ENCODE measurements around the gene CDCA3.
"Not testable (repeated sequence)": the region's sequence is repeated elsewhere in the genome, so short reads cannot be mapped to it uniquely, and the experiment has no call there.

The CDCA3 gene

GRCh38 chr12:6888794-6889193 lies 37.7 kb upstream of the CDCA3 start:
- not testable (repeated sequence) for H3K4me3 ChIP-seq (ENCODE audit: insufficient read depth, low read depth, low read length, poor library complexity, severe bottlenecking); H3K9me3 ChIP-seq (ENCODE audit: control insufficient read depth, low read length); DNase-seq; H3K36me3 ChIP-seq (ENCODE audit: control insufficient read depth, insufficient read depth, low read length); H3K27ac ChIP-seq (ENCODE audit: insufficient read depth, low read length, poor library complexity, severe bottlenecking); H3K27me3 ChIP-seq (replicated peaks; ENCODE audit: control insufficient read depth, insufficient read depth, low read length, poor library complexity, severe bottlenecking); H3K4me1 ChIP-seq (ENCODE audit: control insufficient read depth, insufficient read depth, low read length, poor library complexity, severe bottlenecking)

DNA sequence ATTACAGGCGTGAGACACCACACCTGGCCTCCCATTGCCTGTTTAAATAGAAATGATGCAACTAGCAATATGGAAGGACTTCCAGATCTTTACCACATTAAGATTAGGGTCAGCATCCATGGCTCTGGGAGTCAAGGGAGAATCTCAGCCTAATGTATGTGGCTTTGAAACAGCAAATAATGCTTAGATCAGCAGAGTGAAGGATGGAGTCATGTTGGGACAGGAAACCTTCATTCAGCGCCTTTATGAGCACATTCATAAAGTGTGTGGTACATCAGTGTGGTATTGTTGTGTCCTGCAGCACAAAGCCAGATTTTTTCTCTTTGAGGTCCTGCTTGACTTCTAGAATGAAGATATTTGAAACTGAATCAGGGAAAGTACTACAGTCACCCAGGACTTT lies 37.3 kb upstream of the CDCA3 start:
- no peak for DNase-seq
- H3K27ac ChIP-seq (ENCODE audit: insufficient read depth, low read length, poor library complexity, severe bottlenecking): no peak overlapping the region
- H3K27me3 ChIP-seq (replicated peaks; ENCODE audit: control insufficient read depth, insufficient read depth, low read length, poor library complexity, severe bottlenecking): no peaks in the 10 kb centered on the region
- no peak overlapping the region for H3K4me3 ChIP-seq (ENCODE audit: insufficient read depth, low read depth, low read length, poor library complexity, severe bottlenecking)
- peaks cover 6% of the 10 kb centered on the region for H3K4me1 ChIP-seq (ENCODE audit: control insufficient read depth, insufficient read depth, low read length, poor library complexity, severe bottlenecking)
- no peaks in the 10 kb centered on the region for H3K9me3 ChIP-seq (ENCODE audit: control insufficient read depth, low read length)
- H3K36me3 ChIP-seq (ENCODE audit: control insufficient read depth, insufficient read depth, low read length): no peaks in the 10 kb centered on the region

GRCh38 chr12:6887460-6887859 lies 36.4 kb upstream of the CDCA3 start:
- peaks cover 6% of the 10 kb centered on the region for H3K4me1 ChIP-seq (ENCODE audit: control insufficient read depth, insufficient read depth, low read length, poor library complexity, severe bottlenecking)

DNA sequence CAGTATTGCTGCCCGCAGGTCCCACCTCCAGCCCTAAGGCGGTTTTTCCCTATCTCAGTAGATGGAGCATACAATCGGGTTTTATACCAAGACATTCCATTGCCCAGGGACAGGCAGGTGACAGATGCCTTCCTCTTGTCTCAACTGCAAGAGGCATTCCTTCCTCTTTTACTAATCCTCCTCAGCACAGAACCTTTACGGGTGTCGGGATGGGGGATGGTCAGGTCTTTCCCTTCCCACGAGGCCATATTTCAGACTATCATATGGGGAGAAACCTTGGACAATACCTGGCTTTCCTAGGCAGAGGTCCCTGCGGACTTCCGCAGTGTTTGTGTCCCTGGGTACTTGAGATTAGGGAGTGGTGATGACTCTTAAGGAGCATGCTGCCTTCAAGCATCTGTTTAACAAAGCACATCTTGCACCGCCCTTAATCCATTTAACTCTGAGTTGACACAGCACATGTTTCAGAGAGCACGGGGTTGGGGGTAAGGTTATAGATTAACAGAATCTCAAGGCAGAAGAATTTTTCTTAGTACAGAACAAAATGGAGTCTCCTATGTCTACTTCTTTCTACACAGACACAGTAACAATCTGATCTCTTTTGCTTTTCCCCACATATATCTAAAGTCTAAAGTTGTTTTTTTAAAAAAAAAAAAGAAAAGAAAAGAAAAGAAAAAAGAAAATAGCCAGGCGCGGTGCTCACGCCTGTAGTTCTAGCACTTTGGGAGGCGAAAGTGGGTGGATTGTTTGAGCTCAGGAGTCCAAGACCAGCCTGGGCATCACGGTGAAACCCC lies 35.3 kb upstream of the CDCA3 start:
- not testable (repeated sequence) for DNase-seq; H3K36me3 ChIP-seq (ENCODE audit: control insufficient read depth, insufficient read depth, low read length); H3K4me1 ChIP-seq (ENCODE audit: control insufficient read depth, insufficient read depth, low read length, poor library complexity, severe bottlenecking); H3K27me3 ChIP-seq (replicated peaks; ENCODE audit: control insufficient read depth, insufficient read depth, low read length, poor library complexity, severe bottlenecking); H3K9me3 ChIP-seq (ENCODE audit: control insufficient read depth, low read length); H3K4me3 ChIP-seq (ENCODE audit: insufficient read depth, low read depth, low read length, poor library complexity, severe bottlenecking); H3K27ac ChIP-seq (ENCODE audit: insufficient read depth, low read length, poor library complexity, severe bottlenecking)

More at GRCh38 chr12:6887460-6887859, 36.4 kb upstream of the CDCA3 start:
- H3K36me3 ChIP-seq (ENCODE audit: control insufficient read depth, insufficient read depth, low read length): no peaks in the 10 kb centered on the region
- no peaks in the 10 kb centered on the region for H3K27me3 ChIP-seq (replicated peaks; ENCODE audit: control insufficient read depth, insufficient read depth, low read length, poor library complexity, severe bottlenecking)
- H3K9me3 ChIP-seq (ENCODE audit: control insufficient read depth, low read length): no peaks in the 10 kb centered on the region
- no peak overlapping the region for H3K4me3 ChIP-seq (ENCODE audit: insufficient read depth, low read depth, low read length, poor library complexity, severe bottlenecking)
- no peak for DNase-seq
- no peak overlapping the region for H3K27ac ChIP-seq (ENCODE audit: insufficient read depth, low read length, poor library complexity, severe bottlenecking)

- Histone ChIP-seq H3K4me3 (ENCODE audit: insufficient read depth, low read depth, low read length, poor library complexity, severe bottlenecking) (no peak overlapping the region), H3K4me1 (ENCODE audit: control insufficient read depth, insufficient read depth, low read length, poor library complexity, severe bottlenecking) (no peaks in the 10 kb centered on the region), H3K36me3 (ENCODE audit: control insufficient read depth, insufficient read depth, low read length) (no peaks in the 10 kb centered on the region), H3K9me3 (ENCODE audit: control insufficient read depth, low read length) (no peaks in the 10 kb centered on the region), H3K27ac (ENCODE audit: insufficient read depth, low read length, poor library complexity, severe bottlenecking) (no peak overlapping the region), H3K27me3 (replicated peaks; ENCODE audit: control insufficient read depth, insufficient read depth, low read length, poor library complexity, severe bottlenecking) (no peaks in the 10 kb centered on the region)
- DNase-seq: no peak
Measured at GRCh38 chr12:6884539-6884938, 33.5 kb upstream of the CDCA3 start.

- Histone ChIP-seq H3K27me3 (replicated peaks; ENCODE audit: control insufficient read depth, insufficient read depth, low read length, poor library complexity, severe bottlenecking) (no peaks in the 10 kb centered on the region), H3K4me1 (ENCODE audit: control insufficient read depth, insufficient read depth, low read length, poor library complexity, severe bottlenecking) (no peaks in the 10 kb centered on the region), H3K27ac (ENCODE audit: insufficient read depth, low read length, poor library complexity, severe bottlenecking) (no peak overlapping the region), H3K36me3 (ENCODE audit: control insufficient read depth, insufficient read depth, low read length) (no peaks in the 10 kb centered on the region), H3K9me3 (ENCODE audit: control insufficient read depth, low read length) (no peaks in the 10 kb centered on the region), H3K4me3 (ENCODE audit: insufficient read depth, low read depth, low read length, poor library complexity, severe bottlenecking) (no peak overlapping the region)
- no peak for DNase-seq
Measured at GRCh38 chr12:6883683-6884082, 32.6 kb upstream of the CDCA3 start.

DNA sequence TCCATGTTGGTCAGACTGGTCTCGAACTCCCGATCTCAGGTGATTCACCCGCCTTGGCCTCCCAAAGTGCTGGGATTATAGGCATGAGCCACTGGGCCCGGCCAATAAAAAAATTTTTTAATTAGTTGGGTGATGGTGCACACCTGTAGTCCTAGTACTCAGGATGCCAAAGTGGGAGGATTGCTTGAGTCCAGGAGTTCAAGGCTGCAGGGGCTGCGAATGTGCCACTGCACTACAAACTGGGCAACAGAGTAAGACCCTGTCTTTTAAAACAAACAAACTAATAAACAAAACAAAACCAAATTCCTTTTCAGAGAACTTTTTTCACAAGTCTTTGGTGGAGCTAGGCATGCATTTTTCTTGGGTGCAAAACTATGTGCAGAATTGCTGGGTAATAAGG lies 32.2 kb upstream of the CDCA3 start:
- no peaks in the 10 kb centered on the region for H3K36me3 ChIP-seq (ENCODE audit: control insufficient read depth, insufficient read depth, low read length)
- H3K4me3 ChIP-seq (ENCODE audit: insufficient read depth, low read depth, low read length, poor library complexity, severe bottlenecking): no peak overlapping the region
- no peaks in the 10 kb centered on the region for H3K27me3 ChIP-seq (replicated peaks; ENCODE audit: control insufficient read depth, insufficient read depth, low read length, poor library complexity, severe bottlenecking)
- H3K9me3 ChIP-seq (ENCODE audit: control insufficient read depth, low read length): no peaks in the 10 kb centered on the region
- H3K27ac ChIP-seq (ENCODE audit: insufficient read depth, low read length, poor library complexity, severe bottlenecking): no peak overlapping the region
- no peak for DNase-seq
- no peaks in the 10 kb centered on the region for H3K4me1 ChIP-seq (ENCODE audit: control insufficient read depth, insufficient read depth, low read length, poor library complexity, severe bottlenecking)

DNA sequence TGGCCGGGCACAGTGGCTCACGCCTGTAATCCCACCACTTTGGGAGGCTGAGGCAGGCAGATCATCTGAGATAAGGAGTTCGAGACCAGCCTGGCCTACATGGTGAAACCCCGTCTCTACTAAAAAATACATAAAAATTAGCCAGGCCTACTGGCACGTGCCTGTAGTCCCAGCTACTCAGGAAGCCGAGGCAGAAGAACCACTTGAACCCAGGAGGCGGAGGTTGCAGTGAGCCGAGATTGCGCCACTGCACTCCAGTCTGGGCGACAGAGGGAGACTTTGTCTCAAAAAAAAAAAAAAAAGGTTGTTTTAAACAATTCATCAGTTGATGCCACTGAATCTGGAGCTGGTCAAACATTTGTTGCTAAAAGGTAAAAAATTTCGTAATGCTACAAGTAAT lies 28.7 kb upstream of the CDCA3 start:
- not testable (repeated sequence) for H3K27me3 ChIP-seq (replicated peaks; ENCODE audit: control insufficient read depth, insufficient read depth, low read length, poor library complexity, severe bottlenecking); H3K36me3 ChIP-seq (ENCODE audit: control insufficient read depth, insufficient read depth, low read length); H3K9me3 ChIP-seq (ENCODE audit: control insufficient read depth, low read length); H3K4me3 ChIP-seq (ENCODE audit: insufficient read depth, low read depth, low read length, poor library complexity, severe bottlenecking); DNase-seq; H3K4me1 ChIP-seq (ENCODE audit: control insufficient read depth, insufficient read depth, low read length, poor library complexity, severe bottlenecking); H3K27ac ChIP-seq (ENCODE audit: insufficient read depth, low read length, poor library complexity, severe bottlenecking)

DNA sequence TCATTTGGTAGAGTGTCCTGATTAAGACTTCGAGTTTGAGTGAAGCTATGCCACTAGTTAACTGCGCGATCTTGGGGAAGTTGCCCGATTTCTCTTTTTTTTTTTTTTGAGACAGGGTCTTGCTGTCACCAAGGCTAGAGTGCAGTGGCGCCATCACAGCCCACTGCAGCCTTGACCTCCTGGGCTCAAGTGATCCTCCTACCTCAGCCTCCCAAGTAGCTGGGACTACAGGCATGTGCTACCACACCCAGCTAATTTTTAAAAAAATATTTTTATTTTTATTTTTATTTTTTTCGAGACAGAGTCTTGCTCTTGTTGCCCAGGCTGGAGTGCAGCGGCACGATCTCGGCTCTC lies 22.9 kb upstream of the CDCA3 start:
- Histone ChIP-seq H3K27ac (ENCODE audit: insufficient read depth, low read length, poor library complexity, severe bottlenecking) (peak overlapping the region; percentile 82), H3K36me3 (ENCODE audit: control insufficient read depth, insufficient read depth, low read length) (peaks cover 12% of the 10 kb centered on the region), H3K4me3 (ENCODE audit: insufficient read depth, low read depth, low read length, poor library complexity, severe bottlenecking) (peak overlapping the region; percentile 83), H3K4me1 (ENCODE audit: control insufficient read depth, insufficient read depth, low read length, poor library complexity, severe bottlenecking) (peaks cover 27% of the 10 kb centered on the region)
- H3K27me3 ChIP-seq (replicated peaks; ENCODE audit: control insufficient read depth, insufficient read depth, low read length, poor library complexity, severe bottlenecking); DNase-seq; H3K9me3 ChIP-seq (ENCODE audit: control insufficient read depth, low read length): not testable (repeated sequence)

GRCh38 chr12:6873094-6874014 lies 22.3 kb upstream of the CDCA3 start, which contains the start of gene SPSB2:
TSS of gene SPSB2 (minus strand) at chr12:6873303. CDS start at chr12:6872901, 402 bp downstream.
- Histone ChIP-seq H3K27me3 (replicated peaks; ENCODE audit: control insufficient read depth, insufficient read depth, low read length, poor library complexity, severe bottlenecking) (no peaks in the 10 kb centered on the region), H3K4me1 (ENCODE audit: control insufficient read depth, insufficient read depth, low read length, poor library complexity, severe bottlenecking) (peaks cover 33% of the 10 kb centered on the region), H3K9me3 (ENCODE audit: control insufficient read depth, low read length) (no peaks in the 10 kb centered on the region), H3K27ac (ENCODE audit: insufficient read depth, low read length, poor library complexity, severe bottlenecking) (peak within 1 kb of the TSS; percentile 82), H3K4me3 (ENCODE audit: insufficient read depth, low read depth, low read length, poor library complexity, severe bottlenecking) (peak within 1 kb of the TSS; percentile 83), H3K36me3 (ENCODE audit: control insufficient read depth, insufficient read depth, low read length) (peaks cover 12% of the 10 kb centered on the region)
- peak; percentile 97 for DNase-seq

Measured in effector memory CD4-positive, alpha-beta T cell (primary cell).